ENCODE results near the gene CCDC141.

GRCh38 chr2:178827111-178827510 is 222.8 kb downstream of the CCDC141 start:
- TF ChIP-seq CTCF (IDR thresholded peaks at IDR 0.05) (no peak), ZFX (IDR thresholded peaks at IDR 0.05; ENCODE audit: borderline replicate concordance) (no peak)
